Stimulated activated effector memory CD8-positive, alpha-beta T cell treated with anti-CD3 and anti-CD28 coated beads, Interleukin-12 subunit alpha, Interleukin-12 subunit beta, amount 100 ng/mL, for 72 hours (primary cell): ENCODE results near the gene IGF1.

Experiments used
- ATAC-seq: fragments of 150-1000 bp; cut with Tn5 transposase; 2 replicates; pipeline ENCODE4 v1.10.0; 2021
- DNase-seq, 2 donors: peaks; one replicate each; pipeline ENCODE4 v3.0.0; 2021 to 2022; ENCODE audit warnings: low spot score in 2 of 2
- H3K27ac Mint-ChIP-seq: one replicate; pipeline ENCODE4 v1.8.0; 2022; ENCODE audit warnings: mild to moderate bottlenecking, mixed read lengths
- H3K36me3 Mint-ChIP-seq: one replicate; pipeline ENCODE4 v1.8.0; 2022; ENCODE audit warnings: mild to moderate bottlenecking, mixed read lengths
- H3K4me1 Mint-ChIP-seq: one replicate; pipeline ENCODE4 v1.8.0; 2022; ENCODE audit warnings: mixed read lengths
- H3K4me3 Mint-ChIP-seq: one replicate; pipeline ENCODE4 v1.8.0; 2022; ENCODE audit warnings: mild to moderate bottlenecking, mixed read lengths
- H3K9me3 Mint-ChIP-seq: one replicate; pipeline ENCODE4 v1.8.0; 2022; ENCODE audit warnings: mixed read lengths

The IGF1 gene

GRCh38 chr12:102480406-102480805 lies at the start of gene IGF1:
Gene IGF1 (minus strand): TSS chr12:102480563. CDS start chr12:102480381, 182 bp downstream.
- no peak for ATAC-seq
- no peak for DNase-seq
- Mint-ChIP-seq H3K27ac (no peak within 1 kb of the TSS), H3K36me3 (peaks cover 5% of the 10 kb centered on the region), H3K4me3 (no peak within 1 kb of the TSS), H3K9me3 (no peaks in the 10 kb centered on the region), H3K4me1 (peaks cover 22% of the 10 kb centered on the region)

- DNase-seq, result no peak
- no peaks in the 10 kb centered on the region for H3K36me3 Mint-ChIP-seq
Measured at GRCh38 chr12:102528111-102528510, 47.7 kb upstream of the IGF1 start.

GRCh38 chr12:102527171-102527720 lies 46.9 kb upstream of the IGF1 start:
- Mint-ChIP-seq H3K4me1 (no peaks in the 10 kb centered on the region), H3K4me3 (no peak overlapping the region), H3K36me3 (no peaks in the 10 kb centered on the region), H3K9me3 (no peaks in the 10 kb centered on the region), H3K27ac (no peak overlapping the region)
- no peak for DNase-seq
- no peak for ATAC-seq

More at GRCh38 chr12:102528111-102528510, 47.7 kb upstream of the IGF1 start:
- Mint-ChIP-seq H3K9me3 (no peaks in the 10 kb centered on the region), H3K4me1 (no peaks in the 10 kb centered on the region), H3K27ac (no peak overlapping the region), H3K4me3 (no peak overlapping the region)
- no peak for ATAC-seq

GRCh38 chr12:102526656-102527055 lies 46.3 kb upstream of the IGF1 start:
- ATAC-seq, result no peak
- no peak overlapping the region for H3K27ac Mint-ChIP-seq
- H3K9me3 Mint-ChIP-seq, result no peaks in the 10 kb centered on the region
- H3K4me3 Mint-ChIP-seq, result no peak overlapping the region
- DNase-seq, result no peak
- H3K36me3 Mint-ChIP-seq, result no peaks in the 10 kb centered on the region
- no peaks in the 10 kb centered on the region for H3K4me1 Mint-ChIP-seq

- no peaks in the 10 kb centered on the region for H3K4me1 Mint-ChIP-seq
- no peak overlapping the region for H3K4me3 Mint-ChIP-seq
- no peaks in the 10 kb centered on the region for H3K36me3 Mint-ChIP-seq
- ATAC-seq, result no peak
- no peaks in the 10 kb centered on the region for H3K9me3 Mint-ChIP-seq
- H3K27ac Mint-ChIP-seq, result no peak overlapping the region
- no peak for DNase-seq
Measured at GRCh38 chr12:102522768-102523167, 42.4 kb upstream of the IGF1 start.

- H3K4me3 Mint-ChIP-seq, result no peak overlapping the region
- H3K36me3 Mint-ChIP-seq, result no peaks in the 10 kb centered on the region
- ATAC-seq (no peak), DNase-seq (no peak)
- no peaks in the 10 kb centered on the region for H3K9me3 Mint-ChIP-seq
- H3K4me1 Mint-ChIP-seq, result no peaks in the 10 kb centered on the region
- H3K27ac Mint-ChIP-seq, result no peak overlapping the region
Measured at GRCh38 chr12:102521662-102522277, 41.4 kb upstream of the IGF1 start.

GRCh38 chr12:102518871-102519270 lies 38.5 kb upstream of the IGF1 start:
- no peaks in the 10 kb centered on the region for H3K4me1 Mint-ChIP-seq
- H3K27ac Mint-ChIP-seq, result no peak overlapping the region
- no peak overlapping the region for H3K4me3 Mint-ChIP-seq
- ATAC-seq (no peak), DNase-seq (no peak)
- H3K36me3 Mint-ChIP-seq, result no peaks in the 10 kb centered on the region
- H3K9me3 Mint-ChIP-seq, result no peaks in the 10 kb centered on the region

- Mint-ChIP-seq H3K4me3 (no peak overlapping the region), H3K4me1 (no peaks in the 10 kb centered on the region), H3K27ac (no peak overlapping the region), H3K36me3 (no peaks in the 10 kb centered on the region), H3K9me3 (no peaks in the 10 kb centered on the region)
- DNase-seq, result no peak
- ATAC-seq, result no peak
Measured at GRCh38 chr12:102514696-102515095, 34.3 kb upstream of the IGF1 start.

- Mint-ChIP-seq H3K36me3 (no peaks in the 10 kb centered on the region), H3K4me3 (no peak overlapping the region), H3K9me3 (no peaks in the 10 kb centered on the region), H3K27ac (no peak overlapping the region), H3K4me1 (no peaks in the 10 kb centered on the region)
- DNase-seq, result no peak
- no peak for ATAC-seq
Measured at GRCh38 chr12:102513739-102514138, 33.4 kb upstream of the IGF1 start.

- H3K9me3 Mint-ChIP-seq, result no peaks in the 10 kb centered on the region
Measured at GRCh38 chr12:102513272-102513671, 32.9 kb upstream of the IGF1 start.

GRCh38 chr12:102512523-102512922 lies 32.2 kb upstream of the IGF1 start:
- ATAC-seq (no peak), DNase-seq (no peak)
- H3K4me3 Mint-ChIP-seq, result no peak overlapping the region
- no peak overlapping the region for H3K27ac Mint-ChIP-seq
- H3K4me1 Mint-ChIP-seq, result no peaks in the 10 kb centered on the region
- H3K9me3 Mint-ChIP-seq, result no peaks in the 10 kb centered on the region
- H3K36me3 Mint-ChIP-seq, result no peaks in the 10 kb centered on the region

More at GRCh38 chr12:102513272-102513671, 32.9 kb upstream of the IGF1 start:
- Mint-ChIP-seq H3K4me1 (no peaks in the 10 kb centered on the region), H3K36me3 (no peaks in the 10 kb centered on the region), H3K4me3 (no peak overlapping the region), H3K27ac (no peak overlapping the region)
- ATAC-seq (no peak), DNase-seq (no peak)

GRCh38 chr12:102511575-102511974 lies 31.2 kb upstream of the IGF1 start:
- no peak overlapping the region for H3K4me3 Mint-ChIP-seq
- ATAC-seq, result no peak
- H3K27ac Mint-ChIP-seq, result no peak overlapping the region
- no peaks in the 10 kb centered on the region for H3K36me3 Mint-ChIP-seq
- H3K4me1 Mint-ChIP-seq, result no peaks in the 10 kb centered on the region
- H3K9me3 Mint-ChIP-seq, result no peaks in the 10 kb centered on the region
- DNase-seq, result no peak

- no peak for DNase-seq
- Mint-ChIP-seq H3K27ac (no peak overlapping the region), H3K4me3 (no peak overlapping the region), H3K36me3 (no peaks in the 10 kb centered on the region), H3K9me3 (no peaks in the 10 kb centered on the region), H3K4me1 (no peaks in the 10 kb centered on the region)
- ATAC-seq, result no peak
Measured at GRCh38 chr12:102510463-102510862, 30.1 kb upstream of the IGF1 start.

GRCh38 chr12:102510031-102510430 lies 29.7 kb upstream of the IGF1 start:
- no peak overlapping the region for H3K27ac Mint-ChIP-seq
- ATAC-seq (no peak), DNase-seq (no peak)
- no peaks in the 10 kb centered on the region for H3K36me3 Mint-ChIP-seq
- H3K4me1 Mint-ChIP-seq, result no peaks in the 10 kb centered on the region
- no peaks in the 10 kb centered on the region for H3K9me3 Mint-ChIP-seq
- no peak overlapping the region for H3K4me3 Mint-ChIP-seq

- Mint-ChIP-seq H3K4me1 (no peaks in the 10 kb centered on the region), H3K9me3 (no peaks in the 10 kb centered on the region)
- no peak for DNase-seq
Measured at GRCh38 chr12:102509123-102509626, 28.8 kb upstream of the IGF1 start.

GRCh38 chr12:102508052-102508451 lies 27.7 kb upstream of the IGF1 start:
- no peak overlapping the region for H3K27ac Mint-ChIP-seq
- H3K36me3 Mint-ChIP-seq, result no peaks in the 10 kb centered on the region
- H3K9me3 Mint-ChIP-seq, result no peaks in the 10 kb centered on the region
- no peaks in the 10 kb centered on the region for H3K4me1 Mint-ChIP-seq
- ATAC-seq, result no peak
- no peak overlapping the region for H3K4me3 Mint-ChIP-seq
- DNase-seq, result no peak

More at GRCh38 chr12:102509123-102509626, 28.8 kb upstream of the IGF1 start:
- no peak for ATAC-seq
- no peak overlapping the region for H3K4me3 Mint-ChIP-seq
- H3K36me3 Mint-ChIP-seq, result no peaks in the 10 kb centered on the region
- no peak overlapping the region for H3K27ac Mint-ChIP-seq
